ENCODE measurements around the gene CT47A1. TPM values are rescaled to one million over a fixed set of nuclear protein-coding genes. Genes with fewer than 3 reads are reported as not detected.
"Not testable (repeated sequence)": the region's sequence is repeated elsewhere in the genome, so short reads cannot be mapped to it uniquely, and the experiment has no call there.

The CT47A1 gene
- total and polyA plus RNA-seq, 2 experiments from 2014 or later, result not detected

GRCh38 chrX:121009764-121010163 is 24.2 kb upstream of the CT47A1 start:
- no peaks in the 10 kb centered on the region for H4K20me1 ChIP-seq (ENCODE audit: insufficient read depth, poor library complexity, severe bottlenecking)
- 57% methylated on average over 3 of the region's 3 CpGs for WGBS (ENCODE audit: low lambda C conversion rate, missing lambda C conversion rate)
- H2AFZ ChIP-seq, result no peak overlapping the region
- H3K4me3 ChIP-seq, result no peak overlapping the region
- no peak overlapping the region for H3K4me2 ChIP-seq
- TF ChIP-seq EZH2 (IDR thresholded peaks at IDR 0.05; ENCODE audit: borderline replicate concordance) (no peak), EZH2phosphoT487 (IDR thresholded peaks at IDR 0.05; ENCODE audit: low read depth, severe bottlenecking, unreplicated experiment) (no peak)
- peaks cover 5% of the 10 kb centered on the region for H3K4me1 ChIP-seq (ENCODE audit: insufficient read depth)
- H3K27ac ChIP-seq, result peak overlapping the region; percentile 46
- no peaks in the 10 kb centered on the region for H3K27me3 ChIP-seq
- H3K79me2 ChIP-seq, result no peaks in the 10 kb centered on the region
- no peaks in the 10 kb centered on the region for H3K9me2 ChIP-seq (replicated peaks; ENCODE audit: insufficient read depth)
- no peaks in the 10 kb centered on the region for H3K9me3 ChIP-seq (ENCODE audit: low read depth)
- DNase-seq (ENCODE audit: low spot score), result no peak
- no peaks in the 10 kb centered on the region for H3K36me3 ChIP-seq (replicated peaks; ENCODE audit: insufficient read depth, low read depth)

- no peaks in the 10 kb centered on the region for H3K36me3 ChIP-seq (replicated peaks; ENCODE audit: insufficient read depth, low read depth)
- peaks cover 5% of the 10 kb centered on the region for H3K4me1 ChIP-seq (ENCODE audit: insufficient read depth)
- H3K79me2 ChIP-seq, result no peaks in the 10 kb centered on the region
- H3K27me3 ChIP-seq, result no peaks in the 10 kb centered on the region
- no peaks in the 10 kb centered on the region for H4K20me1 ChIP-seq (ENCODE audit: insufficient read depth, poor library complexity, severe bottlenecking)
- 70% methylated on average over 1 of the region's 1 CpG for WGBS (ENCODE audit: low lambda C conversion rate, missing lambda C conversion rate)
- H2AFZ ChIP-seq, result no peak overlapping the region
- peak overlapping the region; percentile 65 for H3K27ac ChIP-seq
- no peak overlapping the region for H3K4me2 ChIP-seq
- no peak overlapping the region for H3K4me3 ChIP-seq
- no peaks in the 10 kb centered on the region for H3K9me2 ChIP-seq (replicated peaks; ENCODE audit: insufficient read depth)
- no peak for DNase-seq (ENCODE audit: low spot score)
- TF ChIP-seq EZH2 (IDR thresholded peaks at IDR 0.05; ENCODE audit: borderline replicate concordance) (no peak), CTCF (IDR thresholded peaks at IDR 0.05; ENCODE audit: poor library complexity) (no peak), EZH2phosphoT487 (IDR thresholded peaks at IDR 0.05; ENCODE audit: low read depth, severe bottlenecking, unreplicated experiment) (no peak)
- H3K9me3 ChIP-seq (ENCODE audit: low read depth), result no peaks in the 10 kb centered on the region
These were observed 23.4 kb upstream of the CT47A1 start for GRCh38 chrX:121008920-121009319.

GRCh38 chrX:121000589-121000988 is 15.0 kb upstream of the CT47A1 start:
- H3K36me3 ChIP-seq (replicated peaks; ENCODE audit: insufficient read depth, low read depth), result no peaks in the 10 kb centered on the region
- H3K27me3 ChIP-seq, result no peaks in the 10 kb centered on the region
- no peak overlapping the region for H3K27ac ChIP-seq
- DNase-seq (ENCODE audit: low spot score), result peak; percentile 19
- H3K9me2 ChIP-seq (replicated peaks; ENCODE audit: insufficient read depth), result no peaks in the 10 kb centered on the region
- no peak overlapping the region for H3K4me2 ChIP-seq
- H3K4me1 ChIP-seq (ENCODE audit: insufficient read depth), result no peaks in the 10 kb centered on the region
- no peaks in the 10 kb centered on the region for H4K20me1 ChIP-seq (ENCODE audit: insufficient read depth, poor library complexity, severe bottlenecking)
- no peak overlapping the region for H3K4me3 ChIP-seq
- no peaks in the 10 kb centered on the region for H3K9me3 ChIP-seq (ENCODE audit: low read depth)
- no peak overlapping the region for H2AFZ ChIP-seq
- WGBS (ENCODE audit: low lambda C conversion rate, missing lambda C conversion rate), result 53% methylated on average over 4 of the region's 4 CpGs
- TF ChIP-seq EZH2phosphoT487 (IDR thresholded peaks at IDR 0.05; ENCODE audit: low read depth, severe bottlenecking, unreplicated experiment), result no peak
- TF ChIP-seq CTCF (IDR thresholded peaks at IDR 0.05; ENCODE audit: poor library complexity), result peak; percentile 31
- TF ChIP-seq EZH2 (IDR thresholded peaks at IDR 0.05; ENCODE audit: borderline replicate concordance), result no peak
- H3K79me2 ChIP-seq, result no peaks in the 10 kb centered on the region

GRCh38 chrX:120999413-120999812 is 13.9 kb upstream of the CT47A1 start:
- Histone ChIP-seq H3K27me3 (no peaks in the 10 kb centered on the region), H2AFZ (no peak overlapping the region), H3K79me2 (no peaks in the 10 kb centered on the region), H3K4me1 (ENCODE audit: insufficient read depth) (no peaks in the 10 kb centered on the region), H3K4me2 (no peak overlapping the region), H3K9me3 (ENCODE audit: low read depth) (no peaks in the 10 kb centered on the region), H3K36me3 (replicated peaks; ENCODE audit: insufficient read depth, low read depth) (no peaks in the 10 kb centered on the region), H3K27ac (no peak overlapping the region), H3K4me3 (no peak overlapping the region), H4K20me1 (ENCODE audit: insufficient read depth, poor library complexity, severe bottlenecking) (no peaks in the 10 kb centered on the region), H3K9me2 (replicated peaks; ENCODE audit: insufficient read depth) (no peaks in the 10 kb centered on the region)
- no peak for TF ChIP-seq CTCF (IDR thresholded peaks at IDR 0.05; ENCODE audit: poor library complexity)
- no peak for TF ChIP-seq EZH2phosphoT487 (IDR thresholded peaks at IDR 0.05; ENCODE audit: low read depth, severe bottlenecking, unreplicated experiment)
- TF ChIP-seq EZH2 (IDR thresholded peaks at IDR 0.05; ENCODE audit: borderline replicate concordance), result no peak
- no peak for DNase-seq (ENCODE audit: low spot score)
- WGBS (ENCODE audit: low lambda C conversion rate, missing lambda C conversion rate), result 83% methylated on average over 3 of the region's 3 CpGs

GRCh38 chrX:120956500-120956899 is 29.1 kb downstream of the CT47A1 start, which contains the start of gene CT47A7:
CT47A7 (minus strand) TSS chrX:120956600; CDS start chrX:120956345, 255 bp downstream.
- H3K79me2 ChIP-seq, result not testable (repeated sequence)

More at GRCh38 chrX:120956500-120956899, 29.1 kb downstream of the CT47A1 start, which contains the start of gene CT47A7:
- H3K9me2 ChIP-seq (replicated peaks; ENCODE audit: insufficient read depth); H3K4me2 ChIP-seq; DNase-seq (ENCODE audit: low spot score); H4K20me1 ChIP-seq (ENCODE audit: insufficient read depth, poor library complexity, severe bottlenecking); H3K4me3 ChIP-seq; H3K27ac ChIP-seq; H3K9me3 ChIP-seq (ENCODE audit: low read depth); H2AFZ ChIP-seq; H3K27me3 ChIP-seq; H3K36me3 ChIP-seq (replicated peaks; ENCODE audit: insufficient read depth, low read depth); H3K4me1 ChIP-seq (ENCODE audit: insufficient read depth): not testable (repeated sequence)
- WGBS (ENCODE audit: low lambda C conversion rate, missing lambda C conversion rate), result no CpG with 5 or more reads among the region's 7 CpGs
